ENCODE data around the gene FILIP1L. TPM values are rescaled to one million over a fixed set of nuclear protein-coding genes. Genes with fewer than 3 reads are reported as not detected.
A peak's percentile ranks its signal among the peaks of the same experiment; 100 is the strongest.

The FILIP1L gene
- total and polyA plus RNA-seq, 2 of the 4 experiments (the other 2 are of a cell fraction): 11.5 to 19.9 TPM

- 74% methylated on average over 3 of the region's 7 CpGs; no CpG with 5 or more reads in 1 of the 2 experiments for WGBS, 2 experiments (ENCODE audit: extremely low coverage in 2 of 2, insufficient read length in 1 of 2)
- no peak overlapping the region for H2AK9ac ChIP-seq (replicated peaks; ENCODE audit: low read depth, low read length, poor library complexity)
- H3K9ac ChIP-seq (ENCODE audit: low read depth, low read length): no peak overlapping the region
- no TSS peak for BruUV-seq (replicated peaks)
- H3K27me3 ChIP-seq (ENCODE audit: control insufficient read depth, insufficient read depth, low read length): no peaks in the 10 kb centered on the region
- H2BK15ac ChIP-seq (ENCODE audit: low read depth, low read length): 0 out of 3 replicates have a peak overlapping the region, but pooled peaks have one; percentile 38
- H2BK120ac ChIP-seq (ENCODE audit: low read depth, low read length): no peak overlapping the region
- no peaks in the 10 kb centered on the region for H3K9me3 ChIP-seq (ENCODE audit: control insufficient read depth, insufficient read depth, low read length)
- intact Hi-C loops (cut with micrococcal nuclease): no loop called here
- H3K27ac ChIP-seq (ENCODE audit: insufficient read depth, low read length): peak overlapping the region; percentile 26; the same call in 1 of the 2 replicates
- ChIA-PET POLR2A (ENCODE audit: unreplicated experiment) (no interaction called here), CTCF (interaction anchor here (0.9 to 1.3 kb wide), 2 partner anchors 9 to 12 kb away, joined by 3 to 5 read pairs; no protein-coding TSS in a partner anchor)
- no peak overlapping the region for H3K14ac ChIP-seq (replicated peaks; ENCODE audit: low read depth, low read length)
- peak overlapping the region; percentile 33; the same call in 1 of the 2 replicates for H3K18ac ChIP-seq (ENCODE audit: low read depth, low read length)
- peaks cover 5% of the 10 kb centered on the region for H3K4me1 ChIP-seq (ENCODE audit: control insufficient read depth, insufficient read depth, low read length)
- H2BK20ac ChIP-seq (ENCODE audit: low read depth, low read length): 0 out of 2 replicates have a peak overlapping the region, but pooled peaks have one; percentile 41
- dilution Hi-C loops (cut with HindIII; ENCODE audit: low sequenced_read_pairs, unreplicated experiment): no loop called here
- H4K5ac ChIP-seq (ENCODE audit: low read depth, low read length): no peak overlapping the region
- no peak overlapping the region for H3K23ac ChIP-seq (ENCODE audit: low read depth, low read length)
- no peak for DNase-seq
- H3K9me1 ChIP-seq (ENCODE audit: insufficient read depth, low read length): peaks cover 7% of the 10 kb centered on the region; the same call in 1 of the 2 replicates
- peaks cover 0 to 3% of the 10 kb centered on the region in 2 experiments; a peak in 1 of 4 replicates for H3K79me1 ChIP-seq (ENCODE audit: low read depth in 1 of 2, low read length in 2 of 2)
- no peaks in the 10 kb centered on the region for H3K36me3 ChIP-seq (ENCODE audit: control insufficient read depth, insufficient read depth, low read length)
- no peak overlapping the region for H2BK5ac ChIP-seq (ENCODE audit: low read depth, low read length, poor library complexity, severe bottlenecking)
- no peak overlapping the region for H2AFZ ChIP-seq (replicated peaks; ENCODE audit: low read length, poor library complexity)
- no peak overlapping the region for H3K4ac ChIP-seq (ENCODE audit: low read depth, low read length)
- in situ Hi-C loops (cut with MboI; ENCODE audit: low sequenced_read_pairs): no loop called here
- H3K56ac ChIP-seq (ENCODE audit: extremely low read depth, insufficient read depth, low read length): no peak overlapping the region
- 0 out of 4 replicates have a peak overlapping the region, but pooled peaks of 1 of the 2 experiments have one; percentile 19 for H4K8ac ChIP-seq (ENCODE audit: low read depth in 2 of 2, low read length in 2 of 2)
- H4K20me1 ChIP-seq (ENCODE audit: insufficient read depth, low read length): no peaks in the 10 kb centered on the region
- peak overlapping the region; percentile 48; the same call in 1 of the 2 replicates for H2AK5ac ChIP-seq (ENCODE audit: low read depth, low read length)
- no peak for ATAC-seq (ENCODE audit: low read depth)
- H3K4me3 ChIP-seq (ENCODE audit: insufficient read depth, low read depth, low read length): no peak overlapping the region
- no peak overlapping the region for H3K4me2 ChIP-seq (ENCODE audit: low read depth, low read length)
- H4K91ac ChIP-seq (ENCODE audit: insufficient read depth, low read depth, low read length): 0 out of 2 replicates have a peak overlapping the region, but pooled peaks have one; percentile 13
- TF ChIP-seq CEBPB (IDR thresholded peaks at IDR 0.05; ENCODE audit: low read depth, low read length) (0 out of 2 replicates have a peak, but pooled peaks have one; percentile 12), ELK1 (IDR thresholded peaks at IDR 0.05; ENCODE audit: borderline replicate concordance, low read depth, low read length) (no peak)
These were observed 433 bp downstream of the FILIP1L start for GRCh38 chr3:100113723-100114412.

Measured in IMR-90 (cell line).